H9 (cell line): ENCODE results near the gene CHID1. TPM values are rescaled to one million over a fixed set of nuclear protein-coding genes. Genes with fewer than 3 reads are reported as not detected.

Experiments used
- DNase-seq: peaks from one replicate; pipeline ENCODE4 v3.0.0-alpha.2; 2017
- H2AFZ ChIP-seq: one replicate; pipeline ENCODE4 v1.6.1; 2013; ENCODE audit warnings: mild to moderate bottlenecking, low read length, control low read depth, moderate library complexity
- H2AK5ac ChIP-seq: 2 replicates; pipeline ENCODE4 v1.6.1; 2013; ENCODE audit warnings: low read length, control low read depth, mixed read lengths; ENCODE audit not compliant: insufficient read length
- H2BK120ac ChIP-seq: one replicate; pipeline ENCODE4 v1.6.1; 2013; ENCODE audit warnings: low read depth, mild to moderate bottlenecking, low read length, control low read depth, inconsistent platforms; ENCODE audit not compliant: poor library complexity, severe bottlenecking
- H2BK12ac ChIP-seq: 2 replicates; pipeline ENCODE4 v1.6.1; 2013; ENCODE audit warnings: low read length, control low read depth, mixed read lengths, low read depth; ENCODE audit not compliant: insufficient read length
- H2BK15ac ChIP-seq: 2 replicates; pipeline ENCODE4 v1.6.1; 2013; ENCODE audit warnings: low read depth, low read length, control low read depth
- H2BK20ac ChIP-seq: one replicate; pipeline ENCODE4 v1.6.1; 2013; ENCODE audit warnings: low read depth, mild to moderate bottlenecking, low read length, control low read depth, inconsistent platforms; ENCODE audit not compliant: poor library complexity, severe bottlenecking
- H2BK5ac ChIP-seq: 2 replicates; pipeline ENCODE4 v1.6.1; 2013; ENCODE audit warnings: low read length, control low read depth, mixed read lengths; ENCODE audit not compliant: insufficient read length
- H3K14ac ChIP-seq: 2 replicates; pipeline ENCODE4 v1.6.1; 2013; ENCODE audit warnings: low read length, control low read depth; ENCODE audit not compliant: insufficient read depth
- H3K18ac ChIP-seq: 2 replicates; pipeline ENCODE4 v1.6.1; 2013; ENCODE audit warnings: low read depth, mild to moderate bottlenecking, mixed read lengths, low read length, control low read depth; ENCODE audit not compliant: insufficient read length
- H3K23ac ChIP-seq: 2 replicates; pipeline ENCODE4 v1.6.1; 2013; ENCODE audit warnings: low read length, control low read depth, mixed read lengths, low read depth; ENCODE audit not compliant: insufficient read length
- H3K23me2 ChIP-seq: 2 replicates; pipeline ENCODE4 v1.6.1; 2013; ENCODE audit warnings: low read depth, mild to moderate bottlenecking, mixed read lengths, low read length, control low read depth; ENCODE audit not compliant: insufficient read length, poor library complexity, severe bottlenecking
- H3K27ac ChIP-seq: 2 replicates; pipeline ENCODE4 v1.5.1; 2013; ENCODE audit warnings: low read length, control low read depth, mixed read lengths, low read depth; ENCODE audit not compliant: insufficient read length
- H3K27me3 ChIP-seq: 2 replicates; pipeline ENCODE4 v1.6.1; 2013; ENCODE audit warnings: low read length, control low read depth, inconsistent platforms; ENCODE audit not compliant: insufficient read depth
- H3K4ac ChIP-seq: 2 replicates; pipeline ENCODE4 v1.6.1; 2013; ENCODE audit warnings: low read depth, mild to moderate bottlenecking, control low read depth, inconsistent platforms, low read length, moderate library complexity
- H3K4me1 ChIP-seq: 2 replicates; pipeline ENCODE4 v1.6.1; 2013; ENCODE audit warnings: low read length, control low read depth, inconsistent platforms; ENCODE audit not compliant: insufficient read depth
- H3K4me2 ChIP-seq: 2 replicates; pipeline ENCODE4 v1.6.1; 2013; ENCODE audit warnings: low read length, control low read depth, mixed read lengths; ENCODE audit not compliant: insufficient read length, insufficient read depth
- H3K56ac ChIP-seq: 2 replicates; pipeline ENCODE4 v1.6.1; 2013; ENCODE audit warnings: low read depth, mild to moderate bottlenecking, mixed read lengths, low read length, control low read depth; ENCODE audit not compliant: insufficient read length
- H3K79me1 ChIP-seq: 2 replicates; pipeline ENCODE4 v1.6.1; 2013; ENCODE audit warnings: low read depth, mild to moderate bottlenecking, moderate library complexity, low read length, control low read depth, inconsistent platforms; ENCODE audit not compliant: insufficient read depth, poor library complexity, severe bottlenecking
- H3K79me2 ChIP-seq: 2 replicates; pipeline ENCODE4 v1.6.1; 2013; ENCODE audit warnings: low read length, control low read depth, inconsistent platforms; ENCODE audit not compliant: insufficient read depth
- H3K9ac ChIP-seq: 2 replicates; pipeline ENCODE4 v1.6.1; 2013; ENCODE audit warnings: low read length, control low read depth, mixed read lengths; ENCODE audit not compliant: insufficient read length; ENCODE audit errors: extremely low read depth
- H3K9me3 ChIP-seq: one replicate; pipeline ENCODE4 v1.6.1; 2013; ENCODE audit warnings: low read depth, low read length, inconsistent platforms; ENCODE audit not compliant: control insufficient read depth
- H3T11ph ChIP-seq: one replicate; pipeline ENCODE4 v1.6.1; 2013; ENCODE audit warnings: mild to moderate bottlenecking, low read length, control low read depth, inconsistent platforms
- H4K20me1 ChIP-seq: one replicate; pipeline ENCODE4 v1.6.1; 2013; ENCODE audit not compliant: control insufficient read depth, insufficient read length, insufficient read depth
- H4K5ac ChIP-seq: 2 replicates; pipeline ENCODE4 v1.6.1; 2013; ENCODE audit warnings: low read depth, mild to moderate bottlenecking, mixed read lengths, low read length, control low read depth; ENCODE audit not compliant: insufficient read length
- H4K8ac ChIP-seq: replicated peaks from 2 replicates; pipeline ENCODE4 v1.6.1; 2013; ENCODE audit warnings: low read length, control low read depth, mixed read lengths, low read depth; ENCODE audit not compliant: insufficient read length
- H4K91ac ChIP-seq: 2 replicates; pipeline ENCODE4 v1.6.1; 2013; ENCODE audit warnings: low read depth, mild to moderate bottlenecking, moderate library complexity, mixed read lengths, low read length, control low read depth; ENCODE audit not compliant: insufficient read length
- H3K27ac Mint-ChIP-seq, 3 experiments: 2 replicates in 2 of 3; 3 replicates in 1 of 3; pipeline ENCODE4 v1.8.0; 2020 to 2021; ENCODE audit warnings: mixed read lengths in 3 of 3, mild to moderate bottlenecking in 1 of 3, moderate library complexity in 1 of 3
- H3K27me3 Mint-ChIP-seq: 2 replicates; pipeline ENCODE4 v1.8.0; 2021; ENCODE audit warnings: low read depth, mild to moderate bottlenecking, moderate library complexity, mixed read lengths
- H3K36me3 Mint-ChIP-seq, 3 experiments: 2 replicates in 2 of 3; 3 replicates in 1 of 3; pipeline ENCODE4 v1.8.0; 2020 to 2021; ENCODE audit warnings: low read depth in 3 of 3, mixed read lengths in 3 of 3; ENCODE audit not compliant: insufficient read depth in 1 of 3
- H3K4me1 Mint-ChIP-seq, 2 experiments: 2 replicates each; pipeline ENCODE4 v1.8.0; 2020; ENCODE audit warnings: mixed read lengths in 2 of 2
- H3K4me3 Mint-ChIP-seq, 2 experiments: 2 replicates in 1 of 2; 3 replicates in 1 of 2; pipeline ENCODE4 v1.8.0; 2020 to 2021; ENCODE audit warnings: mild to moderate bottlenecking in 2 of 2, mixed read lengths in 2 of 2, moderate library complexity in 1 of 2
- H3K9me3 Mint-ChIP-seq, 2 experiments: 2 replicates in 1 of 2; 3 replicates in 1 of 2; pipeline ENCODE4 v1.8.0; 2020; ENCODE audit warnings: mild to moderate bottlenecking in 2 of 2, mixed read lengths in 2 of 2, moderate library complexity in 1 of 2
- CTCF ChIP-seq: fragments of 200-600 bp; sonication (generic); conservative IDR thresholded peaks from 3 replicates; pipeline ENCODE4 v1.8.0; 2021; ENCODE audit warnings: antibody characterized with exemption, mild to moderate bottlenecking
- WGBS: extraction: QIAGEN DNeasy Blood & Tissue Kit; methylation state at CpG from one replicate; pipeline ENCODE4 v1.1.7; 2013; ENCODE audit warnings: missing lambda C conversion rate, low lambda C conversion rate, mixed read lengths; ENCODE audit not compliant: insufficient read length; ENCODE audit errors: extremely low coverage; 5-methylcytosine and 5-hydroxymethylcytosine counted together
- total RNA-seq: library from RNA; stranded (reverse); gene quantifications from 2 replicates; pipeline ENCODE4 v1.2.1, GENCODE V29; 2021

The CHID1 gene
- total RNA-seq, 1 experiment from 2014 or later, result 89.4 TPM

- Mint-ChIP-seq H3K9me3 (no peaks in the 10 kb centered on the region; a peak in 1 of 5 replicates), H3K4me3 (peak overlapping the region; percentile 79 to 84), H3K27me3 (peaks cover 35% of the 10 kb centered on the region), H3K36me3 (peaks cover 0 to 19% (median 14%) of the 10 kb centered on the region in 3 experiments), H3K4me1 (peaks cover 31 to 42% of the 10 kb centered on the region in 2 experiments), H3K27ac (peak overlapping the region in 1 of 3 experiments; percentile 68; a peak in 2 of 7 replicates)
- Histone ChIP-seq H3K18ac (peak overlapping the region; percentile 68), H3K9me3 (no peaks in the 10 kb centered on the region), H3K4me2 (peak overlapping the region; percentile 58), H4K91ac (no peak overlapping the region), H2BK120ac (no peak overlapping the region), H4K5ac (no peak overlapping the region), H2AK5ac (no peak overlapping the region), H3K9ac (no peak overlapping the region), H3K79me1 (no peaks in the 10 kb centered on the region), H3K4ac (no peak overlapping the region), H4K20me1 (no peaks in the 10 kb centered on the region), H3K79me2 (no peaks in the 10 kb centered on the region), H4K8ac (no peak overlapping the region), H3K23me2 (peaks cover 25% of the 10 kb centered on the region), H2BK15ac (no peak overlapping the region), H2BK20ac (no peak overlapping the region), H3K4me1 (no peaks in the 10 kb centered on the region; the same call in 1 of the 2 replicates), H3K23ac (no peak overlapping the region), H3K27me3 (peaks cover 9% of the 10 kb centered on the region; the same call in 1 of the 2 replicates), H2AFZ (no peak overlapping the region), H3T11ph (no peak overlapping the region), H3K56ac (no peak overlapping the region), H2BK12ac (no peak overlapping the region), H3K27ac (no peak overlapping the region), H2BK5ac (no peak overlapping the region), H3K14ac (peak overlapping the region; percentile 60; the same call in 1 of the 2 replicates)
- DNase-seq, result peak; percentile 80
- WGBS, result no CpG with 5 or more reads among the region's 66 CpGs
- TF ChIP-seq CTCF, result 0 out of 3 replicates have a peak, but pooled peaks have one; percentile 10
Observed at GRCh38 chr11:827146-827896, 83.3 kb downstream of the CHID1 start.
